Esophagus (tissue), 2 donors: ENCODE data around the gene USP31. TPM values are rescaled to one million over a fixed set of nuclear protein-coding genes. Genes with fewer than 3 reads are reported as not detected.

Experiments
- H3K27ac ChIP-seq, 2 donors: one replicate each; pipeline ENCODE4 v1.5.1; 2013; ENCODE audit warnings: low read depth in 2 of 2, mild to moderate bottlenecking in 2 of 2, inconsistent platforms in 1 of 2, low read length in 1 of 2, moderate library complexity in 1 of 2
- H3K27me3 ChIP-seq, 2 donors: one replicate each; pipeline ENCODE4 v1.6.1; 2013; ENCODE audit warnings: low read length in 2 of 2, control low read depth in 1 of 2, mild to moderate bottlenecking in 1 of 2; ENCODE audit not compliant: insufficient read depth in 2 of 2, control insufficient read depth in 1 of 2
- H3K36me3 ChIP-seq, 2 donors: one replicate each; pipeline ENCODE4 v1.6.1; 2013; ENCODE audit warnings: low read length in 1 of 2; ENCODE audit not compliant: control insufficient read depth in 2 of 2, insufficient read depth in 2 of 2
- H3K4me1 ChIP-seq, 2 donors: one replicate each; pipeline ENCODE4 v1.6.1; 2013; ENCODE audit warnings: low read length in 1 of 2; ENCODE audit not compliant: control insufficient read depth in 2 of 2, insufficient read depth in 2 of 2
- H3K4me3 ChIP-seq, 2 donors: one replicate each; pipeline ENCODE4 v1.5.1; 2013; ENCODE audit warnings: low read length in 2 of 2, mild to moderate bottlenecking in 2 of 2, low read depth in 1 of 2, moderate library complexity in 1 of 2
- H3K9me3 ChIP-seq, 2 donors: one replicate each; pipeline ENCODE4 v1.6.1; 2013; ENCODE audit warnings: mild to moderate bottlenecking in 2 of 2, low read depth in 1 of 2, low read length in 1 of 2, moderate library complexity in 1 of 2; ENCODE audit not compliant: control insufficient read depth in 2 of 2, insufficient read depth in 1 of 2
- WGBS, 2 donors: extraction: QIAGEN DNeasy Blood & Tissue Kit; methylation state at CpG; one replicate each; pipeline ENCODE4 v1.1.7; 2013; 5-methylcytosine and 5-hydroxymethylcytosine counted together
- polyA plus RNA-seq, 2 donors: library from polyadenylated mRNA; stranded (reverse); fragments of 200-250 nt; gene quantifications; one replicate each; pipeline ENCODE4 v1.2.3, GENCODE V29; 2013
- donor health status: healthy with polysubstance abuse.
- donor health status: Bipolar disorder and iron deficiency.

USP31 gene
- polyA plus RNA-seq, 2 donors = 3.3 to 6.5 TPM

GRCh38 chr16:23079675-23080301, 69.5 kb downstream of the USP31 start:
- 46 to 55% methylated on average over 13 of the region's 13 CpGs for WGBS, 2 donors
- no peak overlapping the region for H3K27ac ChIP-seq
- H3K36me3 ChIP-seq = peaks cover 12 to 20% of the 10 kb centered on the region in 2 donors

GRCh38 chr16:23074423-23074822, 74.8 kb downstream of the USP31 start:
- Histone ChIP-seq H3K4me1 (peaks cover 0 to 9% of the 10 kb centered on the region in 2 donors), H3K9me3 (no peaks in the 10 kb centered on the region), H3K27ac (no peak overlapping the region), H3K36me3 (peaks cover under 1 to 12% of the 10 kb centered on the region in 2 donors), H3K27me3 (no peaks in the 10 kb centered on the region), H3K4me3 (no peak overlapping the region)
- WGBS, 2 donors = 40 to 53% methylated on average over 3 of the region's 3 CpGs

More at GRCh38 chr16:23079675-23080301, 69.5 kb downstream of the USP31 start:
- H3K27me3 ChIP-seq = no peaks in the 10 kb centered on the region
- H3K9me3 ChIP-seq = no peaks in the 10 kb centered on the region
- H3K4me1 ChIP-seq = peaks cover 2 to 8% of the 10 kb centered on the region in 2 donors
- H3K4me3 ChIP-seq = no peak overlapping the region

- H3K27me3 ChIP-seq = no peaks in the 10 kb centered on the region
- H3K4me1 ChIP-seq = peaks cover 0 to 9% of the 10 kb centered on the region in 2 donors
- H3K27ac ChIP-seq = peak overlapping the region in 1 of 2 donors; percentile 38
- no peaks in the 10 kb centered on the region for H3K9me3 ChIP-seq
- 63 to 78% methylated on average over 9 of the region's 9 CpGs for WGBS, 2 donors
- H3K4me3 ChIP-seq = no peak overlapping the region
- peaks cover 14 to 24% of the 10 kb centered on the region in 2 donors for H3K36me3 ChIP-seq
These were observed 76.3 kb downstream of the USP31 start for GRCh38 chr16:23072769-23073549.

GRCh38 chr16:23072084-23072599, 77.1 kb downstream of the USP31 start:
- Histone ChIP-seq H3K27me3 (no peaks in the 10 kb centered on the region), H3K36me3 (peaks cover 15 to 25% of the 10 kb centered on the region in 2 donors), H3K9me3 (no peaks in the 10 kb centered on the region), H3K27ac (peak overlapping the region; percentile 57 to 63), H3K4me1 (peaks cover 0 to 9% of the 10 kb centered on the region in 2 donors), H3K4me3 (no peak overlapping the region)
- WGBS, 2 donors = 39 to 62% methylated on average over 13 of the region's 13 CpGs

GRCh38 chr16:23071196-23072083, 77.8 kb downstream of the USP31 start:
- H3K9me3 ChIP-seq = no peaks in the 10 kb centered on the region
- WGBS, 2 donors = 30 to 46% methylated on average over 8 of the region's 8 CpGs
- H3K4me1 ChIP-seq = peaks cover 0 to 9% of the 10 kb centered on the region in 2 donors
- no peak overlapping the region for H3K4me3 ChIP-seq
- no peaks in the 10 kb centered on the region for H3K27me3 ChIP-seq
- H3K27ac ChIP-seq = peak overlapping the region; percentile 57 to 63
- H3K36me3 ChIP-seq = peaks cover 19 to 25% of the 10 kb centered on the region in 2 donors

- Histone ChIP-seq H3K4me1 (peaks cover 0 to 9% of the 10 kb centered on the region in 2 donors), H3K4me3 (no peak overlapping the region), H3K27ac (no peak overlapping the region), H3K27me3 (no peaks in the 10 kb centered on the region), H3K36me3 (peaks cover 19 to 25% of the 10 kb centered on the region in 2 donors), H3K9me3 (no peaks in the 10 kb centered on the region)
- 95 to 96% methylated on average over 6 of the region's 6 CpGs for WGBS, 2 donors
These were observed 79.4 kb downstream of the USP31 start for GRCh38 chr16:23069844-23070243.

GRCh38 chr16:23068079-23068736, 81.0 kb downstream of the USP31 start:
- Histone ChIP-seq H3K27ac (no peak overlapping the region), H3K36me3 (peaks cover 19 to 25% of the 10 kb centered on the region in 2 donors), H3K4me3 (no peak overlapping the region), H3K9me3 (no peaks in the 10 kb centered on the region), H3K27me3 (no peaks in the 10 kb centered on the region), H3K4me1 (peaks cover 0 to 9% of the 10 kb centered on the region in 2 donors)
- 93 to 94% methylated on average over 20 of the region's 20 CpGs for WGBS, 2 donors

- no peak overlapping the region for H3K4me3 ChIP-seq
- H3K36me3 ChIP-seq = peaks cover 19 to 22% of the 10 kb centered on the region in 2 donors
- H3K4me1 ChIP-seq = no peaks in the 10 kb centered on the region
- no peak overlapping the region for H3K27ac ChIP-seq
- no peaks in the 10 kb centered on the region for H3K27me3 ChIP-seq
- H3K9me3 ChIP-seq = no peaks in the 10 kb centered on the region
- 77 to 82% methylated on average over 3 of the region's 3 CpGs for WGBS, 2 donors
These were observed 82.6 kb downstream of the USP31 start for GRCh38 chr16:23066676-23067075.
